C4-2B (cell line): ENCODE results near the gene FSTL5.

Experiments
- ZFX ChIP-seq: fragments of 450-650 bp; IDR thresholded peaks from 2 replicates; pipeline ENCODE4 v1.6.1; 2017
- TF ChIP-seq, protein P1 (sequence below): fragments of 450-650 bp; conservative IDR thresholded peaks from 2 replicates; pipeline ENCODE4 v1.5.1; 2017; ENCODE audit warnings: mild to moderate bottlenecking

DNA sequence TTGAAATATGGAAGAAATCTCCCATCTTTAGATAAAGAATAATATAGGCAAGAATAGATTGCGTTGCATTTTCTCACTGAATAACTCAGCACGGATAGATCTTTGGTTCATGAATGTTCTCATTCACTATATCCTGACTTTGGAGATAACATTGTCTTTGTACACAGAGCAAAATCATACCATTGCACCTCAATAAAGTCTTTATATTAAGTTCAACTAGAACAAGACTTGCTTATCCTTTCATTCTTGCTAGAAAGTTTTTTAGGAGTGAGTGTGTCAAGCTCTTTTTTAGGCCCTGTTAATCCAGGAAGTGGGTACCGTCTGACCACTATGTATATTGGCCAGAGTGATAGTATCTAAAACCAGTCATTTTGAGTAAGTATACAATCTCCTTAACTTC is 658.7 kb downstream of the FSTL5 start:
- TF ChIP-seq, protein P1, sequence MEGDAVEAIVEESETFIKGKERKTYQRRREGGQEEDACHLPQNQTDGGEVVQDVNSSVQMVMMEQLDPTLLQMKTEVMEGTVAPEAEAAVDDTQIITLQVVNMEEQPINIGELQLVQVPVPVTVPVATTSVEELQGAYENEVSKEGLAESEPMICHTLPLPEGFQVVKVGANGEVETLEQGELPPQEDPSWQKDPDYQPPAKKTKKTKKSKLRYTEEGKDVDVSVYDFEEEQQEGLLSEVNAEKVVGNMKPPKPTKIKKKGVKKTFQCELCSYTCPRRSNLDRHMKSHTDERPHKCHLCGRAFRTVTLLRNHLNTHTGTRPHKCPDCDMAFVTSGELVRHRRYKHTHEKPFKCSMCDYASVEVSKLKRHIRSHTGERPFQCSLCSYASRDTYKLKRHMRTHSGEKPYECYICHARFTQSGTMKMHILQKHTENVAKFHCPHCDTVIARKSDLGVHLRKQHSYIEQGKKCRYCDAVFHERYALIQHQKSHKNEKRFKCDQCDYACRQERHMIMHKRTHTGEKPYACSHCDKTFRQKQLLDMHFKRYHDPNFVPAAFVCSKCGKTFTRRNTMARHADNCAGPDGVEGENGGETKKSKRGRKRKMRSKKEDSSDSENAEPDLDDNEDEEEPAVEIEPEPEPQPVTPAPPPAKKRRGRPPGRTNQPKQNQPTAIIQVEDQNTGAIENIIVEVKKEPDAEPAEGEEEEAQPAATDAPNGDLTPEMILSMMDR, result no peak
- no peak for TF ChIP-seq ZFX
